ENCODE measurements around the gene CT47C1. TPM values are rescaled to one million over a fixed set of nuclear protein-coding genes. Genes with fewer than 3 reads are reported as not detected.

Gene CT47C1
- total RNA-seq, 1 donor from 2014 or later, result 1.2 TPM

DNA sequence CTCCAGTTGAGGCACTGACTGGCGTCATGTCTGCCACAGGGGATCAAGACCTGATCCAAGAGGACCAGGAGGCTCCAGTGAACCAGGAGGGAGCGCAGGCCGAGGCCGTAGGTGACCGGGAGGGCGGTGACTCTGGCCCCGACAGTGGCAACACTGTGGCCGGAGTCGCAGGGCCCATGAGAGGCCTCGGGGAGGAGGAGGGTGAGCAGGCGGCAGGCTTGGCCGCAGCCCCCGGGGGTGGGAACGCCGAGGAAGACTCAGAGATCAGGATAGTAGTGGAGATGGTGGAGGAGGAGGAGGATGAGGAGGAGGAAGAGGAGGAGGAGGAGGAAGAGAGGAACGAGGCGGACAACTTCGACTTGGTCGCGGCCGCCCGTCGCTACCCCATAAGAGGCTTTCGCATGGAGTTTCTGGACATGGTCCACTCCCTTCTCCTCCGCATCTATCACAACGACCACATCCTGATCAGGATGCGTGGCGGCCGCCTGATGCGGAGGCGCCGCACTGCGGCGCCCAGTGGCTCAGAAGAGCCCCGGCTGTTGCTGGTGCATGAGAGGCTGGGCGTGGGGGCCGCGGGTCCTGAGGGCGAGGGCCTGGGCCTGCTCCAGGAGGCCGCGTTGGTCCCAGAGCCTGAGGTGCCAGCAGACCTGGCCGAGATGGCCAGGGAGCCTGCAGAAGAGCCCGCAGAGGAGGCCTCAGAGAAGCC, 560 bp downstream of the CT47C1 start:
- no peak for DNase-seq (ENCODE audit: low spot score)

DNA sequence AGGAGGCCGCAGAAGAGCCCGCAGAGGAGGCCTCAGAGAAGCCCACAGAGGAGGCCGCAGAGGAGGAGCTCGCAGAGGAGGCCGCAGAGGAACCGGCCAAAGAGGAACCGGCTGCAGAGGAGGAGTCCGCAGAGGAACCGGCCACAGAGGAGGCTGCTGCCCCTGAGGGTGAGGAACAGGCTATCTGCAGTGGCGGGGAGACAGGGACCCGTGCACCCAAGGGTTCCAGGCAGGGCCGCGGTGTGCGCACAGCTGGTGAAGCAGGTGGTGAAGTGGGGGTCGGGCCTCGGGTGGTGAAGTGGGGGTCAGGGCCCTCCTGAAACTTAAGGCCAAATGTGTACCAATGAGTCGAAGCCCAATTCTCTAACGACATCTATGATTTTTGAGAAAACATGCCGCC, 1.1 kb downstream of the CT47C1 start:
- no peak for DNase-seq (ENCODE audit: low spot score)

DNA sequence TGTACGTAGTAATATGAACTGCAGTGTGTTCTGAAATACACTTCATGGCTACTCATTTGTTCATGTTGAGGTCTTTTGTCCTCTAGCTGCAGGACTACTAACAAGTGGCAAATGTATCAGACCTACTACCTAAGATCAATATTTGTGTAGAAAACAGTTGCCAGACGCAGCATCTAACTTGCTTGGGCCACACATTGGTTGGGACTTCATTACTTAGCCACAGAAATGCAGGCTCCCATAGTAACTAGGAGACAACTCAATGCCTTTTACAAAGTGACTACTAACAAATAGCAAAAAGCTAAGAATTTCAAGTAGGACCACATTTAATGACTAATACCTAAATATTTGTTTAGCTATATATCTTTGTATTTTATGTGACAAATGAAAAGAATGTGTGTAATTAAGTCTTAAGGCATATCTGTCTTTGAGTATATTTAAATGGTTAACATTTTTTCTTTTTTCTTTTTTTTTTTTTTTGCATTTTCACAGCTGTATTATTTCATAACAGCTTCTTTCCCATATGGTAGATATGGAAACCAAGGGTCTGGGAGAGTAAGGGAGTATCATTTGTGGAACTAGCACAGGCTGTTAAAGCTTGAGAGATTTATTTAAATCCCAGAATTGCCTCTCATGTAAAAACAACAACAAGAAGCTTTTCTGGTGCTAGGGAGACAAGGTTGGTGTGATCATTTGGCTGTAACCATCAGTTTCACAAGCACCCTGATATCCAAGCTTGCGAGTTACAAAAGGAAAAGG, 2.7 kb downstream of the CT47C1 start:
- no peak for DNase-seq (ENCODE audit: low spot score)

DNA sequence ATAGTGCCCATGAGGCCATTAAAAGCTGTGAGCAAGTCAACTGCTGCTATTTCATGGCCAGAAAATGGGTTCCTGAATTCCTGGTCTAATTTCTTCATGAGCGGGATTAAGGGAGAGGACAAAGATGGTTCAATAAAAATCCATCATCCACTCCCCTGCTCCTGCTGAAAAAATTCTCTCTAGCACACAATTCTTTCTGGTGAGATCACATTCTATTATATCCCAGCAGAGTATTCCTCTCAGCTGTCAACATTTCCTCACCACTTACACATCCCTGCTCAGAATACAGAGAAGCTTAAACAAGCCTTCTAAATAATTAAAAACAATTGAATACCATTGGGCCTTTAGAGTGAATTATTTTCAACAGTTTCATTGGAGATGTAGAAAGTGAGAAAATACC, 9.5 kb downstream of the CT47C1 start:
- DNase-seq (ENCODE audit: low spot score), result no peak

DNA sequence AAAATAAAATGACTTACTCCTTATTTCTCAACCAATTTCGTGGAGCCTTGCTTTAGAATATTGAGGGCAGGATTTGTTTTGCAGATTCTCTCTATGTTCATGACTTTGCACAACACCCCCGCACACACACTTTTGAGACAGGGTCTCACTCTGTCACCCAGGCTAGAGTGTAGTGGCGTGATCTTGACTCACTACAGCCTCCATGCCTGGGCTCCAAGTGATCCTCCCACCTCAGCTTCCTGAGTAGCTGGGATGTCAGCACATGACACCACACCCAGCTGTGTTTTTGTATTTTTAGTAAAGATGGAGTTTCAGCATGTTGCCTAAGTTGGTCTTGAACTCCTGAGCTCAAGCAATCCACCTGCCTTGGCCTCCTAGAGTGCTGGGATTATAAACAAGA, 12.0 kb downstream of the CT47C1 start:
- DNase-seq (ENCODE audit: low spot score), result no peak

DNA sequence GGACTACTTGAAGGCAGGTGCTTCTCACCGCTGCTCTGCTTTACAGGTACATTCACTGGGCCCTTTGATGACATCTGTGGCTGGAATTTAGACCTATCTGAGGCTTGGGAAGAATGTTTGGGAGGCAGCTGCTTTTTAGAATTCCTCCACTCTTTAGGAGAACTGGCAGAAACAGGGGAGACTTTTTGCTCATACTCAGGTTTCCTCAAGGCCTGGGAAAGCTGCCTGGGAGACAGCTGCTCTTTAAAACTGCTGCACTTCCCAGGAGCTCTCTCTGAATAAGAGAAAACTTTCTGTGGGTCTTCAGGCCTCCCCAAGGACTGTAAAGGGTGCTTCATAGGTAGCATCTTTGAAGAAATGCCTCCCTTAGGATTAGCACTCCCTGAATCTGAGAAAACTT, 14.3 kb downstream of the CT47C1 start:
- DNase-seq (ENCODE audit: low spot score), result no peak

DNA sequence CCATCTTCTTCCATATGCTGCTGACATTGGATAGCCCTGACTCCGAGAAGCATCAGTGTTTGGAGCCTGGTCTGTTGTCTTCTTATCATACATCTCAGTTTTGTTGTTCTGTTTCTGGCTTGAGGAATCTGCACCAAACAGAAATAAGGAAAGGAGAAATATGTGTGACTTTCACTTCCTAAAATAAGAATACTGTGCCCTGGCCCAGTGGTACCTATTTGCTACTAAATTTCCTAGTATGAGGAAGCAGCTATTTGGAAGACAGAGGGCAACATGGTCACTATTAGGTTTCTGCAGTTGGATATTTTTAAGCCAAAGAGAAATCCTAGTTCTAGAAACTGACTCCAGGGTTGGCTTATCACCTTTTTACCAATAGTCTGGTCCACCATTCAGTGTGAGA, 16.8 kb downstream of the CT47C1 start:
- DNase-seq (ENCODE audit: low spot score), result no peak

DNA sequence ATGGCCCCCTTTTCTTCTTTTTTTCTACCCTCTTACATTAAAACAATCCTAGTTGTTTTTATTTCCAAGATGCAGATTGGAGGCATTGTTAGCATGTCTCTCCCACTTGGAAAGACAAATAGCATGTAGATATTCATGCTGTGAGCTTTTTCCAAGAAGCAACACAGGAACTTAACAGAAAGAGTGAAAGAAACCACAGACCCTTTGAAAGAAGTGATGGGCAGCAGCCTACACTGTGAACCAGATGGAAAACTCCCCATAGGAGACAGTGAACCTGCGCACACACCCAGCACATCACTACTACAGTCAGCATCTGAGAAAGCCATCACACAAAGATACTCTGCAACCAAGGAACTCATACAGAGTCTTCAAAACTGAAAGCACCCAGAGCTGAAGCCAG, 17.8 kb downstream of the CT47C1 start:
- no peak for DNase-seq (ENCODE audit: low spot score)

DNA sequence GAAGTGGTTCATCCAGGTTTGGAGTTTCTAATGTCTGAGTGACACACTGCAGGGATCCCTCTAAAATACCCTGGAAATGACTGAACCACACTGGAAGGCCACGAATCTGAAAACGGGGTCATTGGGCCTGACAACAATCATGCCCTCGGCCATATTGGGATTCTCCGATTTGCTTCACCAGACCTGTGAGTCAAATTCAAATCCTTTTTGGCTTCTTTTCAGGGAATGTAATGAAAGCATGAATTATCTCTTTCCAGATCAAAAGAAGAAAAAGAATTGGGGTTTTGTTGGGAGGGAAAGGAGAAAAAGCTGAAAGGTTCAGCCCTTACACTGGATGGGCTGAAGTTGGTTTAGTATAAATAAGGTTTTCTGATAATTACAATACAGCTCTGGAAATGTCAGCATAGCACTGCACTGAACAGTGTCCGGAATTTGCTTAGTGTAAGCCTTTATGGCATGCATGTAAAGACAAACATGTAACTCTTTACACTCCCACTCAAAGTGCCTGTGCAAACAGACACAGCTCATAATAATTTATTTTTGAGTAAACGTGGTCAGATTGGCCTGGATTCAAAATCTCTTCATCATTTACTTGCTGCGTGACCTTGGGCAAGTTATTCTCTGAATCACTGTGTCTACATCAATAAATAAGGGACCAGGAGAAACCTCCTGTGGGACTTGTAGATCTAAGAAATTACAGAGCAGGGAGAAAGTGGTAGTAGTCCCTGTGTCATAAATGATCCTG, 21.4 kb downstream of the CT47C1 start:
- DNase-seq (ENCODE audit: low spot score), result no peak

DNA sequence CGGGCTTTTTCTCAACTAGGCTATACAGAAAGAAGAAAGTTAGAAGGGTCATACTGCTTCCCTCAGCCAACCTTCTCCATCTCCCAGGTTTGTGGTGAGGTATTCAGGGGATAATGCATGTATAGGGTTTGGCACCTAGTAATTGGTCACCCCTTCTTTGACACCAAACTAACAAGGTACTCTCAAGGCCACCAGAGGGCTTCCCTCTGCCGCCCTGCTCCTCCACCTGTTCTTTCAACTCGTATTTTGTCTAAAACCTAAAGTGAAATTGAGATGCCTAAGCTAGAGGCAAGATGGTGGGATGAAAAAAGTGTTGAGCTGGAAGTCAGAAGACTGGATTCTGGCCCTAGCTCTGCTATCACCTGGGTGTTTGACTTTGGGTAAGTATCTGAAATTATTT, 22.0 kb downstream of the CT47C1 start:
- DNase-seq (ENCODE audit: low spot score), result no peak

DNA sequence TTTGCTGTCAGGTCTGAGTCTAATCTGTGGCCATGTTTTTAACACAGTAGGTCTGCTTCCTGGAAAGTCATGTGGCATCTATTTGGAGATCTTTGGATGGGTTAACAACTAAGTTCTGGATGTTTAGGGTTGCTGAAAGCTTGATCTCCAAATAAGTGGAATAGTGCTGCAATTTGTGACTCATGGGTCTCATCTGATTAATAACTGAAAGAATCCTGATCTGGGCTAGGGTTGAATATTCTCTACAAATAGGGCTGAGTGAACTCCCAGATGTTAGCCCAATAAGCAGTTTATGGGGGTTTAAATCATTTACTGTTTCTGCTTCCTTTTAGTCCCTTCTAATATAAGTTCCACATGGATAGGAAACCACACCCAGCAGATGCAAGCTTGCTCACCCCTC, 23.1 kb downstream of the CT47C1 start:
- DNase-seq (ENCODE audit: low spot score), result no peak

DNA sequence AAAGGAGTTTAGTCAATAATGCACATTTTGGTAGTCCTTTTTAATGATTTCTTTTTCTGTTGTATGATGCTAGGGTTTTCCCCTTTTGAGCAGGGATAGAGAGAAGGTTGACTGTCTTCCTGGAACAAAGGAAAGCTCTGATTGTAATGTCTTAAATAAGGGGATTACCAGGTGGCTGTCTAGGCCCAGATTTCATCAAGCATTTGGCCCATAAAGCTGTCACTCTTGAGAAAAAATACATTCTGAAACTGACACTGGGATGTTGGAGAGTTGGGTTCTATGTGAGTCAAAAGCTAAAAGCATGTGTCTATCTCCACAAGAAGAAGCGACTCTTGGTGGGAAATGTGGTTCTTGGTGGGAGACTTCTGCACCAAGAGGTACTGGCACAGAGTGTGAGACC, 28.4 kb downstream of the CT47C1 start:
- no peak for DNase-seq (ENCODE audit: low spot score)

DNA sequence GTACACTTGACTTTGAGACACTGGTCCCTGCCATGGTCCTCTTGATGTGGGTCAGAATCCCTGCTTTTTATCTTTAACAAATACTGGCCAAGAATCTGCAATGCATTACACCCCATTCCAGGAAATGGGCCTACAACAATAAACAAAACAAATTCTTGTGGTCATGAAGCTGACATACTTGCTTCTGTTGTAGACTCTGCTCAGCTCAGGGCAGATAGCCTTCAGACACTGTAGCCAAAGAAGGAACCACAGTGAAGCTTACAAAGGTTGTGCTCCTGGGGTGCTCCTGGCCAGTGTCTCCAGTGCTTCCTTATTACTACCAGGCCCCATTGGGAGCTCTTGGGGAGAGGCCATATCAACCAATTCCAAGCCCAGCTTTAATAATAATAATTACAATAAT, 33.0 kb downstream of the CT47C1 start:
- DNase-seq (ENCODE audit: low spot score), result no peak

DNA sequence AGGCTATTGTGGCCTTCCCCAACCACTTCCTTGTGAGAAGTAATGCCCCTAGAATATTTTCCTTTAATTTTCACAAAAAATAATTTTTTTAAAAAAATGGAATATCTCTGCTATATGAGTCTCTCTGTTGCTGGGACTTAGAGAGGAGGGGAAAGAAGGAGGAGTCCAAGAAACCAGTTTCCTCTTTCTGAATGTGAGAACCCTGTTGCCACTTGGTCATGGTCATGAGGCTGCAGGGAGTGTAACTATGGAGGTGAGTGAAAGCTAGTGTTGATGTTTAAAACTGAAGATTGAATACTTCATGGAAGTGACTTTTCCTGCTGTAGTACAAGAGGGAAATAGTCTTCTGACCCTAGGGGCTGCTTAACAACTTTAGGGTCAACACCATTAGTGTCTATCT, 34.4 kb downstream of the CT47C1 start:
- DNase-seq (ENCODE audit: low spot score), result no peak

DNA sequence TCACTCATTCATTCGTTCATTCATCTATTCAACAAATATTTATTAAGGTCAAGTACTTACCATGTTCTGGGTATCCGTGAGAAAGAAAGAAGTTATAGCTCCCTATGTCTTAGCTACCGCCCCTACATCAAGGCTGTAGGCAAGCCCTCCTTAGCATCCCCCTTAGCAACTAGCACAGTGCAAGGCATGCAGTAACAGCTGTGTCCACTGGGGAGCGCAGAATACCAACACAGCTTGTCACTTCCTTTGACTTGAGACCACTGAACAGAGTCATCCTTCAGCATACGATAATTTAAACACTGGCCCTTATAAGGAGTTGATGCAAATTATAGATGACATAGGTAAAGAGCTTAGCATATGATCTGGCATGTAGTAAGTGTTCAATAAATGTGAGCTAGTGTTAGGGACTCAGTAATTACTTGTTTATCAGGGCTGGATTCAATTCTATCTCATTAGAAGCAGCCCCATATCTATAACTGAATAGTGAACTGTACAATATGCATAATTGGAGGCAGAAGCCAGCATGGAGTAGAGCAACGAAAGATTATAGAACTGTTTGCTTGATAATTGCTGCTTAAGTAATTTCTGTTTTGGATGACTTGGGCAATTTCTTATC, 46.1 kb downstream of the CT47C1 start:
- DNase-seq (ENCODE audit: low spot score), result peak; percentile 33

DNA sequence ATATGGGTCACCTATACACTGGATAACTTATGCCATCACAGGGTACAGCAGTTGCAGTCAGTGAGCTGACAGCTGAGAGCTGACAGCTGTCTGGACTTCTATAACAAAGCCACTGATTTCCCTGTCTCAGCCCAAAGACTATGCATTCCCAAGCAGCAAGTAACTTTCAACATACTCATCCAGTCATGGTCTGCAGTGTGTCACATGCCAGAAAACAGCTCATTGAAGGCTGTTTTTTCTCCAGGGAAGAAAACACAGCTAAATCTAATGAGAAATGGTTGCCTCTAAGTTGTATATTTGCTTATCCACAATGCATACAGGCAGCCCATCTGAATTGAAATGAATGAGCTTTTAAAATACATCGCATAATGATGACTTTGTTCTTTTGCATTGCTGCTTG, 48.5 kb downstream of the CT47C1 start:
- peak; percentile 62 for DNase-seq (ENCODE audit: low spot score)

Other genes with a start within 250 kb of the CT47C1 start
- gene ZCCHC12, start 249.2 kb upstream of the CT47C1 start, total RNA-seq (ENCODE audit: insufficient read depth, low replicate concordance), result not detected
- not detected for gene LONRF3, start 98.4 kb upstream of the CT47C1 start, total RNA-seq (ENCODE audit: insufficient read depth, low replicate concordance)
- 0.24 TPM for gene KIAA1210, start 54.8 kb downstream of the CT47C1 start, total RNA-seq (ENCODE audit: insufficient read depth, low replicate concordance)
- 147 TPM for gene PGRMC1, start 163.3 kb downstream of the CT47C1 start, total RNA-seq (ENCODE audit: insufficient read depth, low replicate concordance)